Smooth muscle cell (in vitro differentiated cells): ENCODE data around the gene CBFA2T2. TPM values are rescaled to one million over a fixed set of nuclear protein-coding genes. Genes with fewer than 3 reads are reported as not detected.

Experiments used
- DNase-seq: peaks from one replicate; lab custom pipeline; 2025; ENCODE audit not compliant: unreplicated experiment; lab: John Stamatoyannopoulos, UW
- H2AFZ ChIP-seq: fragments of 200-600 bp; sonication (generic); 2 replicates; pipeline ENCODE4 v1.6.0; 2016; ENCODE audit warnings: antibody characterized with exemption, low read depth, mild to moderate bottlenecking
- H3F3A ChIP-seq: fragments of 200-600 bp; sonication (generic); 2 replicates; pipeline ENCODE4 v1.6.0; 2017; ENCODE audit warnings: antibody characterized with exemption, low read depth
- H3K27ac ChIP-seq: fragments of 200-600 bp; sonication (generic); 2 replicates; pipeline ENCODE4 v1.5.1; 2016; ENCODE audit warnings: low read depth, mild to moderate bottlenecking
- H3K27me3 ChIP-seq: fragments of 200-600 bp; sonication (generic); 2 replicates; pipeline ENCODE4 v1.6.1; 2016; ENCODE audit warnings: low read depth, mild to moderate bottlenecking
- H3K36me3 ChIP-seq: fragments of 200-600 bp; sonication (generic); 2 replicates; pipeline ENCODE4 v1.5.1; 2016; ENCODE audit warnings: low read depth
- H3K4me1 ChIP-seq: fragments of 200-600 bp; sonication (generic); 2 replicates; pipeline ENCODE4 v1.5.1; 2016; ENCODE audit warnings: low read depth
- H3K4me2 ChIP-seq: fragments of 200-600 bp; sonication (generic); 2 replicates; pipeline ENCODE4 v1.6.0; 2016; ENCODE audit warnings: mild to moderate bottlenecking
- H3K4me3 ChIP-seq: fragments of 200-600 bp; sonication (generic); 2 replicates; pipeline ENCODE4 v1.5.1; 2016; ENCODE audit warnings: mild to moderate bottlenecking
- H3K79me2 ChIP-seq: fragments of 200-600 bp; sonication (generic); 2 replicates; pipeline ENCODE4 v1.6.0; 2016; ENCODE audit warnings: low read depth, mild to moderate bottlenecking
- H3K9ac ChIP-seq: fragments of 200-600 bp; sonication (generic); 2 replicates; pipeline ENCODE4 v1.6.0; 2016; ENCODE audit warnings: low read depth
- H3K9me3 ChIP-seq: fragments of 200-600 bp; sonication (generic); replicated peaks from 2 replicates; pipeline ENCODE4 v1.5.1; 2016; ENCODE audit warnings: low read depth
- H4K20me1 ChIP-seq: fragments of 200-600 bp; sonication (generic); 2 replicates; pipeline ENCODE4 v1.6.0; 2016; ENCODE audit warnings: low read depth
- WGBS: methylation state at CpG from one replicate; pipeline ENCODE4 v1.1.7; 2016; ENCODE audit warnings: low lambda C conversion rate; 5-methylcytosine and 5-hydroxymethylcytosine counted together
- polyA plus RNA-seq: library from polyadenylated mRNA; unstranded; fragments of >200 nt; fragmentation: Nextera tagmentation; extraction: Ambion mirVana; gene quantifications from 2 replicates; pipeline ENCODE4 v1.2.1, GENCODE V29; 2016
- total RNA-seq: library from RNA; depleted of rRNA; stranded (reverse); fragments of >200 nt; gene quantifications from 2 replicates; pipeline ENCODE4 v1.2.3, GENCODE V29; 2014
- TF ChIP-seq, protein P1 (sequence below): fragments of 200-600 bp; sonication (generic); IDR thresholded peaks from 2 replicates; pipeline ENCODE4 v1.5.1; 2017; ENCODE audit warnings: borderline replicate concordance, mild to moderate bottlenecking, antibody characterized with exemption; ENCODE audit not compliant: insufficient read depth, poor library complexity, severe bottlenecking

CBFA2T2 gene
- total and polyA plus RNA-seq, 2 experiments from 2014 or later = 18.2 to 41.6 TPM

DNA sequence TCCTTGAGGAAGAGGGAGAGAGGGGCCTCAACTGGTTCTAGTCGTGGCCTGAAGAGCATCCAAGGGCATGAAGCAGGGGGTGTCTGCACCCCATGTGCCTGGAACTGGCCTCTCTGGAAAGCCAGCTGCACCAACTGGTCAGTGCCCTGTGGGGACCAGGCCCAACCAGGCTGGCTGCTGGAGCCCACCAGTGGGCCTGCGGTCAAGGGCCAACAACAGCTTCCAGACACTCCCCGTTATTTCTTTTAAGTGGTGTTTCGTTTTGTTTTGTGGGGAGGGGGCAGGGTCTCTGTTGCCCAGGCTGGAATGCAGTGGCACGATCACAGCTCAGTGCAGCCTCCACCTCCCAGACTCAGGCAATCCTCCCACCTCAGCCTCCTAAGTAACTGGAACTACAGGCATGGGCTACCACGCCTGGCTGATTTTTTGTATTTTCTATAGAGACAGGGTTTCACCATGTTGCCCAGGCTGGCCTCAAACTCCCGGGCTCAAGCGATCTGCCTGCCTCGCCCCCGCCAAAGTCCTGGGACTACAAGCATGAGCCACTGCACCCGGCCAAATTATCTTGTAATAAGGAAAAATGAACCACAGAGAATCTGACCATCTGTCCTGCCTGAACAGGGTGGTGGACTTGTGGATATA, 160.3 kb downstream of the CBFA2T2 start:
- H3K27ac ChIP-seq = no peak overlapping the region
- DNase-seq = no peak
- no peaks in the 10 kb centered on the region for H3K9me3 ChIP-seq
- H3K27me3 ChIP-seq = no peaks in the 10 kb centered on the region
- peaks cover 3% of the 10 kb centered on the region for H3K36me3 ChIP-seq
- TF ChIP-seq, protein P1, sequence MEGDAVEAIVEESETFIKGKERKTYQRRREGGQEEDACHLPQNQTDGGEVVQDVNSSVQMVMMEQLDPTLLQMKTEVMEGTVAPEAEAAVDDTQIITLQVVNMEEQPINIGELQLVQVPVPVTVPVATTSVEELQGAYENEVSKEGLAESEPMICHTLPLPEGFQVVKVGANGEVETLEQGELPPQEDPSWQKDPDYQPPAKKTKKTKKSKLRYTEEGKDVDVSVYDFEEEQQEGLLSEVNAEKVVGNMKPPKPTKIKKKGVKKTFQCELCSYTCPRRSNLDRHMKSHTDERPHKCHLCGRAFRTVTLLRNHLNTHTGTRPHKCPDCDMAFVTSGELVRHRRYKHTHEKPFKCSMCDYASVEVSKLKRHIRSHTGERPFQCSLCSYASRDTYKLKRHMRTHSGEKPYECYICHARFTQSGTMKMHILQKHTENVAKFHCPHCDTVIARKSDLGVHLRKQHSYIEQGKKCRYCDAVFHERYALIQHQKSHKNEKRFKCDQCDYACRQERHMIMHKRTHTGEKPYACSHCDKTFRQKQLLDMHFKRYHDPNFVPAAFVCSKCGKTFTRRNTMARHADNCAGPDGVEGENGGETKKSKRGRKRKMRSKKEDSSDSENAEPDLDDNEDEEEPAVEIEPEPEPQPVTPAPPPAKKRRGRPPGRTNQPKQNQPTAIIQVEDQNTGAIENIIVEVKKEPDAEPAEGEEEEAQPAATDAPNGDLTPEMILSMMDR = no peak
- peaks cover 20% of the 10 kb centered on the region for H4K20me1 ChIP-seq
- no peaks in the 10 kb centered on the region for H3K4me1 ChIP-seq
- H3K79me2 ChIP-seq = no peaks in the 10 kb centered on the region
- no peak overlapping the region for H3K4me2 ChIP-seq
- H3K4me3 ChIP-seq = no peak overlapping the region
- peaks cover 7% of the 10 kb centered on the region for H3F3A ChIP-seq
- H2AFZ ChIP-seq = no peak overlapping the region
- 95% methylated on average over 11 of the region's 11 CpGs for WGBS
- no peak overlapping the region for H3K9ac ChIP-seq

DNA sequence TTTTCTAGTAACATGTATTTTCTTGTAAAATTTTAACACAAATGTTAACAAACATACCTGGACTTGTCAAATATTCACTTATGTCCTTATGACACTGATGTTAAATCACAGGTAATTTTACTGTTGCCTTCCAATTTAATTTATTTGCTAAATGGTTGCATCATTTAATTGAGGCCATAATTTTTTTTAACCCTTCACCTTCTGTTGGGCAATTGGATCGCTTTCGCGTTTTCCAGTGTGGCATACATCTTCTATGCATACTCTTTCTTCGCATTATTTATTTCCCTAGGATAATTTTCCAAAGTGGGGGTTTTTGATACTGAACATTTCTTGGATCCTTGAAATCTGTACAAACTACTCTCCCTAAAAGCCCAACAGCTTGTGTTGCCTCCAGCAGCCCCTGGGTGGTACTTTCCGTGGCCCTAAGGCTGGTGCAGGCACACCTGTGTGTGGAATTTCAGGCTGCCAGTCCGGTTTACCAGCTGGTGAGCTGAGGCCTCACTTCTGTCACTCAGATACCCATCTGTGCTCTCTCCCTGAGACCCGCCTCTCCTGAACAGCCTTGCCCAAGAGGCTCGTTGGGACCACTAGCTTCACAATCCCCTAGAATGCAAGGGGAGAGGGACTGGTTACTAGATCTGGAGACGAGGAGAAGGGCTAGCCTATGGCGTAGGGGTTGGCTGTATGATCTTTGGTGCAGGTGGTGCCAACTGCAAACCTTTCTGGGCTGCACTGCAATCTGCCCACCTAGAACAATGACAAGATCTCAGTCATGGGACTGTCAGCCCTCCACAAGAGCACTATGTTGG, 161.1 kb downstream of the CBFA2T2 start:
- no peak for DNase-seq
- Histone ChIP-seq H3K9ac (no peak overlapping the region), H3K9me3 (no peaks in the 10 kb centered on the region), H4K20me1 (peaks cover 20% of the 10 kb centered on the region), H3K4me1 (no peaks in the 10 kb centered on the region), H3K79me2 (no peaks in the 10 kb centered on the region), H3K36me3 (no peaks in the 10 kb centered on the region), H3K27me3 (no peaks in the 10 kb centered on the region), H2AFZ (no peak overlapping the region), H3K4me3 (no peak overlapping the region), H3F3A (peaks cover 10% of the 10 kb centered on the region), H3K4me2 (no peak overlapping the region), H3K27ac (no peak overlapping the region)
- TF ChIP-seq, protein P1 = no peak
- WGBS = 89% methylated on average over 10 of the region's 10 CpGs

DNA sequence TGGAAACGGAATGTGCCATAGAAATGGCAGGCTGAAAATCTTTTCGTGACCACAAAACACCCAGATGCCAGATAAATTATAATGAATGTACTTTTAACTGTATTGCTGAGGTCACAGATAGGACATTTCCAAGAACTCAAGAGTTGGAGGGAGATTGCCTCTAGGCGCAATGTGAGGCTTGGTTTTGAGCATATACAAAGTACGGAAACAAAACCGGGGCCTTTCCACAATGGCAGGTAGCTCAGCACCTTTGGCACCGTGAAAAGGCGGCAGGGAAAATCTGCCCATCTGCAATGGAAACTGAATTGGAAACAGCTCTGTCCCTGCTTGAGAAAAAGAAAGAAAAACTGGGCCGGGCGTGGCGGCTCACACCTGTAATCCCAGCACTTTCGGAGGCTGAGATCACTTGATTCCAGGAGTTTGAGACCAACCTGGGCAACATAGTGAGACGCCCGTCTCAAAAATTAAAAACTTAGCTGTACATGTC, 161.7 kb downstream of the CBFA2T2 start:
- no peak for DNase-seq
- Histone ChIP-seq H3K4me1 (no peaks in the 10 kb centered on the region), H3K9ac (no peak overlapping the region), H3K4me3 (no peak overlapping the region), H2AFZ (no peak overlapping the region), H3K9me3 (no peaks in the 10 kb centered on the region), H3K4me2 (no peak overlapping the region), H4K20me1 (peaks cover 20% of the 10 kb centered on the region), H3F3A (peaks cover 10% of the 10 kb centered on the region), H3K27me3 (no peaks in the 10 kb centered on the region), H3K27ac (no peak overlapping the region), H3K36me3 (no peaks in the 10 kb centered on the region), H3K79me2 (no peaks in the 10 kb centered on the region)
- 90% methylated on average over 13 of the region's 13 CpGs for WGBS
- TF ChIP-seq, protein P1 = no peak
